Loucy (cell line): ENCODE data around the gene GTF3C4.
A peak's percentile ranks its signal among the peaks of the same experiment; 100 is the strongest.

Experiments used
- H2AFZ ChIP-seq: fragments of 200-600 bp; sonication (generic); 2 replicates; pipeline ENCODE4 v1.6.0; 2016; ENCODE audit warnings: antibody characterized with exemption, mild to moderate bottlenecking, low read length, moderate library complexity
- H3F3A ChIP-seq: fragments of 200-600 bp; 2 replicates; pipeline ENCODE4 v1.6.0; 2016; ENCODE audit warnings: antibody characterized with exemption, low read depth, mild to moderate bottlenecking
- H3K27me3 ChIP-seq: fragments of 200-600 bp; sonication (generic); 2 replicates; pipeline ENCODE4 v1.6.1; 2014; ENCODE audit warnings: low read length, mild to moderate bottlenecking; ENCODE audit not compliant: insufficient read depth, poor library complexity, severe bottlenecking
- H3K36me3 ChIP-seq: fragments of 200-600 bp; sonication (generic); 2 replicates; pipeline ENCODE4 v1.6.1; 2016; ENCODE audit warnings: low read length; ENCODE audit not compliant: insufficient read depth
- H3K4me1 ChIP-seq: fragments of 200-600 bp; sonication (generic); 2 replicates; pipeline ENCODE4 v1.5.1; 2014; ENCODE audit warnings: low read length, mild to moderate bottlenecking; ENCODE audit not compliant: insufficient read depth, poor library complexity, severe bottlenecking
- H3K4me2 ChIP-seq: fragments of 200-600 bp; sonication (generic); 2 replicates; pipeline ENCODE4 v1.6.0; 2014; ENCODE audit warnings: antibody characterized with exemption, low read length, low read depth, mild to moderate bottlenecking; ENCODE audit not compliant: poor library complexity, severe bottlenecking
- H3K4me3 ChIP-seq: fragments of 200-600 bp; sonication (generic); 2 replicates; pipeline ENCODE4 v1.5.1; 2014; ENCODE audit warnings: low read length, mild to moderate bottlenecking, mixed read lengths; ENCODE audit not compliant: poor library complexity, severe bottlenecking
- H3K79me2 ChIP-seq: fragments of 200-600 bp; sonication (generic); 2 replicates; pipeline ENCODE4 v1.6.1; 2014; ENCODE audit warnings: low read length; ENCODE audit not compliant: insufficient read depth
- H3K9ac ChIP-seq: fragments of 200-600 bp; sonication (generic); 2 replicates; pipeline ENCODE4 v1.6.0; 2014; ENCODE audit warnings: mild to moderate bottlenecking, low read depth, low read length, moderate library complexity; ENCODE audit not compliant: poor library complexity, severe bottlenecking
- H3K9me2 ChIP-seq: fragments of 200-600 bp; sonication (generic); replicated peaks from 2 replicates; pipeline ENCODE4 v1.6.1; 2016; ENCODE audit warnings: low read depth, low read length, mixed read lengths
- H3K9me3 ChIP-seq: fragments of 200-600 bp; sonication (generic); 2 replicates; pipeline ENCODE4 v1.6.1; 2014; ENCODE audit warnings: mild to moderate bottlenecking, antibody characterized with exemption, low read length, low read depth; ENCODE audit not compliant: insufficient read depth
- H4K20me1 ChIP-seq: fragments of 200-600 bp; sonication (generic); 2 replicates; pipeline ENCODE4 v1.6.0; 2014; ENCODE audit warnings: antibody characterized with exemption, low read length, mild to moderate bottlenecking; ENCODE audit not compliant: insufficient read depth, poor library complexity, severe bottlenecking
- CTCF ChIP-seq: fragments of 200-600 bp; sonication (generic); conservative IDR thresholded peaks from 2 replicates; pipeline ENCODE4 v1.5.1; 2014; ENCODE audit warnings: mild to moderate bottlenecking, antibody characterized with exemption, low read length
- EZH2phosphoT487 ChIP-seq: fragments of 200-600 bp; IDR thresholded peaks from 2 replicates; pipeline ENCODE4 v1.6.1; 2018; ENCODE audit warnings: antibody characterized with exemption, mild to moderate bottlenecking, moderate library complexity, borderline replicate concordance

The GTF3C4 gene

GRCh38 chr9:132679946-132680625, 9.8 kb downstream of the GTF3C4 start:
- Histone ChIP-seq H3K9me2 (no peaks in the 10 kb centered on the region), H3K27me3 (no peaks in the 10 kb centered on the region), H3K79me2 (peaks cover 70% of the 10 kb centered on the region), H3K4me3 (no peak overlapping the region), H2AFZ (no peak overlapping the region), H3K9ac (no peak overlapping the region), H3K4me2 (peak overlapping the region; percentile 46), H3F3A (no peaks in the 10 kb centered on the region), H4K20me1 (peaks cover 28% of the 10 kb centered on the region), H3K4me1 (peaks cover 10% of the 10 kb centered on the region), H3K36me3 (peaks cover 55% of the 10 kb centered on the region; the same call in 1 of the 2 replicates), H3K9me3 (no peaks in the 10 kb centered on the region)
- TF ChIP-seq CTCF, result no peak
- no peak for TF ChIP-seq EZH2phosphoT487

- peak overlapping the region; percentile 32 for H3K4me2 ChIP-seq
- no peak overlapping the region for H3K9ac ChIP-seq
- TF ChIP-seq EZH2phosphoT487, result no peak
- no peak for TF ChIP-seq CTCF
- no peaks in the 10 kb centered on the region for H3K9me3 ChIP-seq
- no peak overlapping the region for H3K4me3 ChIP-seq
- H3K4me1 ChIP-seq, result peaks cover 8% of the 10 kb centered on the region
- peaks cover 70% of the 10 kb centered on the region; the same call in 1 of the 2 replicates for H3K36me3 ChIP-seq
- H2AFZ ChIP-seq, result no peak overlapping the region
- no peaks in the 10 kb centered on the region for H3F3A ChIP-seq
- peaks cover 19% of the 10 kb centered on the region for H4K20me1 ChIP-seq
- H3K27me3 ChIP-seq, result no peaks in the 10 kb centered on the region
- H3K9me2 ChIP-seq, result no peaks in the 10 kb centered on the region
- peaks cover 56% of the 10 kb centered on the region for H3K79me2 ChIP-seq
These were observed 11.3 kb downstream of the GTF3C4 start for GRCh38 chr9:132681561-132681960.

- peaks cover 9% of the 10 kb centered on the region for H4K20me1 ChIP-seq
- no peaks in the 10 kb centered on the region for H3K9me3 ChIP-seq
- no peaks in the 10 kb centered on the region for H3K27me3 ChIP-seq
- H3K4me3 ChIP-seq, result no peak overlapping the region
- H3K79me2 ChIP-seq, result peaks cover 42% of the 10 kb centered on the region
- no peaks in the 10 kb centered on the region for H3F3A ChIP-seq
- H3K9me2 ChIP-seq, result no peaks in the 10 kb centered on the region
- H3K4me2 ChIP-seq, result no peak overlapping the region
- H3K36me3 ChIP-seq, result peaks cover 79% of the 10 kb centered on the region; the same call in 1 of the 2 replicates
- no peak for TF ChIP-seq CTCF
- no peak for TF ChIP-seq EZH2phosphoT487
- no peak overlapping the region for H3K9ac ChIP-seq
- peaks cover 5% of the 10 kb centered on the region for H3K4me1 ChIP-seq
- no peak overlapping the region for H2AFZ ChIP-seq
These were observed 13.6 kb downstream of the GTF3C4 start for GRCh38 chr9:132683873-132684272.
